ENCODE data around the gene DGKE. TPM values are rescaled to one million over a fixed set of nuclear protein-coding genes. Genes with fewer than 3 reads are reported as not detected.

The DGKE gene
- total RNA-seq, 1 donor from 2014 or later, result 12.7 TPM

GRCh38 chr17:56909742-56910508, 76.0 kb downstream of the DGKE start:
- intact Hi-C loops (cut with DNase I), result no loop called here
- H3K4me3 ChIP-seq, result peak overlapping the region; percentile 96
- H3K9me3 ChIP-seq, result no peaks in the 10 kb centered on the region
- H3K27ac ChIP-seq, result peak overlapping the region; percentile 71
- peak; percentile 61 for DNase-seq
- peaks cover 56% of the 10 kb centered on the region for H3K4me1 ChIP-seq
- no peak for TF ChIP-seq CTCF (IDR thresholded peaks at IDR 0.05)
- peak; percentile 33 to 43 for ATAC-seq
- H3K36me3 ChIP-seq, result peaks cover 37% of the 10 kb centered on the region
- H3K27me3 ChIP-seq (ENCODE audit: low read depth), result no peaks in the 10 kb centered on the region

GRCh38 chr17:56910509-56911235, 76.7 kb downstream of the DGKE start:
- peaks cover 64% of the 10 kb centered on the region for H3K4me1 ChIP-seq
- peaks cover 29% of the 10 kb centered on the region for H3K36me3 ChIP-seq
- no peaks in the 10 kb centered on the region for H3K27me3 ChIP-seq (ENCODE audit: low read depth)
- DNase-seq, result no peak
- ATAC-seq, result no peak
- H3K4me3 ChIP-seq, result peak overlapping the region; percentile 96
- intact Hi-C loops (cut with DNase I), result no loop called here
- H3K27ac ChIP-seq, result peak overlapping the region; percentile 71
- no peaks in the 10 kb centered on the region for H3K9me3 ChIP-seq
- TF ChIP-seq CTCF (IDR thresholded peaks at IDR 0.05), result no peak

GRCh38 chr17:56912105-56912999, 78.4 kb downstream of the DGKE start:
- Histone ChIP-seq H3K4me1 (peaks cover 68% of the 10 kb centered on the region), H3K27ac (peak overlapping the region; percentile 97), H3K9me3 (no peaks in the 10 kb centered on the region), H3K36me3 (peaks cover 12% of the 10 kb centered on the region), H3K4me3 (peak overlapping the region; percentile 96), H3K27me3 (ENCODE audit: low read depth) (no peaks in the 10 kb centered on the region)
- DNase-seq (no peak), ATAC-seq (no peak)
- intact Hi-C loops (cut with DNase I), result no loop called here
- no peak for TF ChIP-seq CTCF (IDR thresholded peaks at IDR 0.05)

GRCh38 chr17:56913000-56913311, 79.0 kb downstream of the DGKE start:
- Histone ChIP-seq H3K9me3 (no peaks in the 10 kb centered on the region), H3K4me1 (peaks cover 63% of the 10 kb centered on the region), H3K27me3 (ENCODE audit: low read depth) (no peaks in the 10 kb centered on the region), H3K27ac (peak overlapping the region; percentile 97), H3K36me3 (peaks cover 6% of the 10 kb centered on the region), H3K4me3 (peak overlapping the region; percentile 96)
- no peak for ATAC-seq
- no peak for TF ChIP-seq CTCF (IDR thresholded peaks at IDR 0.05)
- intact Hi-C loops (cut with DNase I), result no loop called here
- DNase-seq, result no peak

DNA sequence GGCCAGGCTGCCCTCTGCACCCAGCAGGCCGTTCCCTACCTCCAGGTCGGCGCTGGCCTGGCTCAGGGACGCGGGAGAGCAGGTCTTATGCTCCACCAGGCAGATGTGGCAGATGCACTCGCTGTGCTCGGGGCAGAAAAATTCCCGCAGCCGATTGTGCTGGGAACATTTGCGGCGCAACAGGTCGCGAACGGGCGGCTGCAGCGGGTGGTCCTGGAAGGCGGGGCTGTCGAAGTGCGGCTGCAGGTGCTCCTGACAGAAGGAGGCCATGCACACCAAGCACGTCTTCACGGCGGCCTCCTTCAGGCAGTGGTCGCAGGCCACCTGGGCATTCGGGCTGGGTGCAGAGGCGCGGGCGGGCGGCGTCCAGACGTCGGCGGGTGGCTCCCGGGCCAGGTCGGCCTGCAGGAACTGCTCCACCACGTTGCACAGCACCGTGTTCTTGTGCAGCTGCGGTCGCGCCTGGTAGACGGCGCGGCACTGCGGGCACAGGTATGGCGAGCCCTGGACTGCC, 79.5 kb downstream of the DGKE start:
- peak overlapping the region; percentile 96 for H3K4me3 ChIP-seq
- DNase-seq, result no peak
- TF ChIP-seq CTCF (IDR thresholded peaks at IDR 0.05), result no peak
- H3K36me3 ChIP-seq, result peaks cover 2% of the 10 kb centered on the region
- intact Hi-C loops (cut with DNase I), result no loop called here
- H3K27ac ChIP-seq, result peak overlapping the region; percentile 97
- peaks cover 59% of the 10 kb centered on the region for H3K4me1 ChIP-seq
- H3K9me3 ChIP-seq, result no peaks in the 10 kb centered on the region
- ATAC-seq, result peak; percentile 64 to 68
- H3K27me3 ChIP-seq (ENCODE audit: low read depth), result no peaks in the 10 kb centered on the region

Data from lower lobe of right lung (tissue), 2 donors.